Activated T-helper 1 cell treated with Interleukin-2 at 50 U/mL for 16 hours (primary cell): Measurements from ENCODE around the gene LPP.

Experiments used
- DNase-seq: peaks from one replicate; pipeline ENCODE4 v3.0.0-alpha.2; 2020; ENCODE audit warnings: low read depth

LPP gene

DNA sequence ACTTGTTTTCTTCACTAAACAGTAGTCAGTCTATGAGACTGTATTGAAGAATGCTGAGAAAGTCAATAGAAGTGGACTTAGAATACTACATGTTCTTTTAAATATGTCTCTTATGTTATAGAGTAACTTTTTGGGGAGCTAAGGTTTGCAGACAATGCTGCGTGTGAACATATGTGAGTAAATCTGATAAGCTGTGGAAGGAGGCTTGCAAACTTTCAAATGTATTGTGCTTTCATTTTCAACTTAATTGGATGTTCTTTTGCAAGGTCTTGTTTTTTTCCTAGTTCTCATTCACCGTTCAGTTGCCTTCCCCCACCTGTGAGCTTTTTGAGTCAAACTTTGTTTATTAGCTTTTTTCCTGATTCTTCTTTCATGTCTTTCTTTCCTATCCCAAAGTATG, 176.2 kb downstream of the LPP start:
- DNase-seq = no peak

DNA sequence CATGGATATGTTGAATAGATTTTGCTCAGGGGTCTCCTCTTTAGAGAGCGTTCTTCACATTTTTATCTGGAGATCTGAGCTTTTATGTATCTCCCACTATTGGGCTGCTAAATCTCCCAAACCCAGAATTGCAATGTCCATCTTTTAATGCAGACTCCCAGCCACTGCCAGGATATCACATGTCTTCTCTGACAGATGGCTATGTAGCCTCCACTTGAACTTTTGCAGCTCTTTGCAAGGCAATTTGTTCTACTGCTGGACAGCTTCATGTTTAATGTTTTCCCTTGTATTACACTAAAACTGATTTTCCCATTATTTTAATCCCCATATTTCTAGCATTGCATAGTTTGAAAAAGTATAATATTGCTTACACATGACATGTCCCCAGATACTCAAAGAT, 177.2 kb downstream of the LPP start:
- DNase-seq = no peak

DNA sequence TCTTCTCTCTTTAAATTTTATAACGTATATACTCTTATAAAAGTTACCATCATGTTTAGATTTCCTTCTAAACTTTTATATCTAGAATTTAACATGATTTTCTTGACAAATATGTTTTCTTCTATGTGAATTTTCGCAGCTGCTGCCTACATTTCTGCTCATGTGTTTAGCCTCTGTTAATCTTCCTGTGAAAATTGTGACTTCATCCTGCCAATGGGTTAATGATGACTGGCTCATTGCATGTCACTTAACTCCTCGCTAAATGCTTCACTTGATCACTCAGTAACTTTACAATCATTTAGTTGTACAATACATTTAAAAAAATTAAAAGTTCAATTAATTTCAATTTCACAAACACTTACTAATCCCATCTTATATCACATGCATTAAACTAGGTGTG, 178.1 kb downstream of the LPP start:
- no peak for DNase-seq

DNA sequence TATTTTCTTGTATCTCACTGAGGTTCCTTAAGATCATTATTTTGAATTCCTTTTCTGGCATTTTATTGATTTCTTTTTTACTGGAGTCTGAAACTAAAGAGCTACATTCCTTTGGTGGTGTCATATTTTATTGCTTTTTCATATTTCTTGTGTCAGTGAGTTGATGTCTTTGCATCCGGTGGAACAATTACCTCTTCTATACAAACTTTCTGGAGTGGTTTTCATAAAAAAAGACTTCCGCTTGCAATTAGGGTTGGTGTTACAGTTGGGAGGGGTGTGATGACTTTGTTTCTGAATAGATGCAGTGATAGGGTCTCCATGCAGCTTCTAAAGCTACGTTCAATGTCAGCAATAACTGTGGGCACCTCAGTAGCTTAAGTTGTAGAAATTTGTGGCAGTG, 181.7 kb downstream of the LPP start:
- DNase-seq = no peak

DNA sequence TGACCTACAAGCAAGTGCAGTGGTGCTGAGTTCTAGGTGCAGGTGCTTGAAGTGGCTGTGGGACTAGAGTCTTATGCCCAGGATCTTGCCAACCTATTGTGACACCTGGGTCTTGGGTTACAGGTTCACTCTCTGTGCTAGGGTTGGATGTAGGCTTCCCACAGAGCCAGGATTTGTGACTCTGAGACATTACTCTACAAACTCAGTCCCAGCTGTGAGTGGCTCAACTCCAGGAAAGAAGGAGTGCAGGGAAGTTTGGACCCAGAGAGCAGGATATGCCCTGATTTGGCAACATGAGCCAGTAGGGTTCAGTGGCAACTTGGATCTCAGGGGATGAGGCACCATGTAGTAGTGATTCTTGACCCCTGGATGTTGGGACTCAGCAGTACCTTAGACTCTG, 182.2 kb downstream of the LPP start:
- DNase-seq = no peak

DNA sequence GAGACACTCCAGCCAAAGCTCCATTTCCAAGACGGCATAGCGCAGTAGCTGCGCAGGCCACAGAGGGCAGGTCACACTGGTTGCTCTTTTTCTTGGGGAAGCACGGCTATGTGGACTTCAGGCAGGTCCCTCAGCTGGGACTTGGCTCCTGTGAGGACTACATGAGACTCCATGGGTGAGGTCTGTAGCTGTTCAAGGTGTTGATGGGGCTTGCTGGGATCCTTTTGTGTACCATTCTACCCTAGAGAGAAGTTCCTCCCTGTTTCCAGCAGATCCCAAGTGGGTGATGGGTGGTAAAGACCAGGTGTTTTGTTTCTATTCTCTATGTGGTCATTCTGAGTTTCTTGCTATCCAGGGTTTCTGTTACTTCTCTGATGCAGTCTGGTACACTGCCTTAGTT, 183.3 kb downstream of the LPP start:
- no peak for DNase-seq

DNA sequence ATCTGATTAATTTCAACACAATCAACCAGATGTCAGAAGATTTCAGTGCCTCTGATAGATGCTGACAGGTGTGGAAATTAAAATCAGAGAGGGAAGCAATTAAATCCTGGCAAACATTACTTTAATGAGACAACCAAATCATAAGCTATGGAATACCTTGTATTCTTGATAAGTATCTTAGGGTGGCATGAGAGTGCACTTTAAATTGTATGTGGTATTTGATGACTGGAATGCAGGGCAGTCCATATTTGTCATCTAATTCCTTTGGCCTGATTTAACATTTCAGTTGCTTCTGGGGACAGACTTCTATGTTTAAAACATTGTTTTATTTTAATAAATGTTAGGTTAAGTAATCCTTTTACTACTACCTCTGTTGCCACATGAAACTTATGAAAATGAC, 184.1 kb downstream of the LPP start:
- DNase-seq = no peak

DNA sequence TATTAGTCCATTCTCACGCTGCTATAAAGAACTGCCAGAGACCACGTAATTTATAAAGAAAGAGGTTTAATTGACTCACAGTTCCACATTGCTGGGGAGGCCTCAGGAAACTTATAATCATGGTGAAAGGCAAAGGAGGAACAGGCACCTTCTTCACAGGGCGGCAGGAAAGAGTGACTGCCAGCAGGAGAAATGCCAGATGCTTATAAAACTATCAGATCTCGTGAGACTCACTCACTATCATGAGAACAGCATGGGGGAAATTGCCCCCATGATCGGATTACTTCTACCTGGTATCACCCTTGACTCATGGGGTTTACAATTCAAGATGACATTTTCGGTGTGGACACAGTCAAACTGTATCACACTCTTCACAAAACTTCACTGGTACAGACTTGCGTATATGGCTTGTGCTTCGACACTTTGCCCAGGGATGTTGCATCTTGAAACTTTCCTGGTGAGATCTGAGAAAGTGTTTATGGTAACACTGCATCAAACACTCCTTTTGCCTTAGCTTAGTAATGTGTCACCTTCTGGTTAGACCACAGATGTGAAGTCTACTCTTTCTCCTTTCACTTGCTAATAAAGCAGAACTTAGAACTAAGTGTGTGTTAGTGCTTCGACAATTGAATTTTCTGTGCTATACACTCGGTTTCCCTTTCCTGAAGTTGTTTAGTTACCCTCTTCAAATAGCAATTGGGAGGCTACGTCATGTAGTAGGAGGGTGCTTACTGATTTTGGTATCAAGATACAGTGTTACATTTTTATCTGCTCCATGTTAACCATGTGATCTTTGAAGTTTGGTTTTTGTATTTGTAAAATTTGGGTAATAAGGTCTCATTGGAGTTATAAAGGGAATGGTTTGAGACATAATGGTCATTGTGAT, 185.7 kb downstream of the LPP start:
- DNase-seq = no peak

DNA sequence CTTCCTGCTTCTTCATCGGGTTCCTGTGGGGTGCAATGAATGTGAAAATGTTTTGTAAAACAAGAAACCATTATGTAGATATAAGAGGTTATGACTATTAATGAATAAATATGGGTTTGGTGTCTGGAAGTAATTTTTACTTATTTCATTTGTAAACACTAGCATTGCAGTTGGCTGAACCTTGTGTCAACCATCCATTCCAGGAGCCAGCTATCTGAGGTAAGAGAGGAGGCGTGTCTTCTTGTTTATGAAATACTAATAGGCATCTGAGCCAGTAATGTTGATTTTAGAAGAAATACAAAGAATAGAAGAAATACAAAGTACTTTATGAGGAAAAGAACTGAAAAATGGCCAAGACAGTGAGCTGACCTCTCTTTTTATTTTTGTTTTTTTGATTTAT, 187.5 kb downstream of the LPP start:
- no peak for DNase-seq

DNA sequence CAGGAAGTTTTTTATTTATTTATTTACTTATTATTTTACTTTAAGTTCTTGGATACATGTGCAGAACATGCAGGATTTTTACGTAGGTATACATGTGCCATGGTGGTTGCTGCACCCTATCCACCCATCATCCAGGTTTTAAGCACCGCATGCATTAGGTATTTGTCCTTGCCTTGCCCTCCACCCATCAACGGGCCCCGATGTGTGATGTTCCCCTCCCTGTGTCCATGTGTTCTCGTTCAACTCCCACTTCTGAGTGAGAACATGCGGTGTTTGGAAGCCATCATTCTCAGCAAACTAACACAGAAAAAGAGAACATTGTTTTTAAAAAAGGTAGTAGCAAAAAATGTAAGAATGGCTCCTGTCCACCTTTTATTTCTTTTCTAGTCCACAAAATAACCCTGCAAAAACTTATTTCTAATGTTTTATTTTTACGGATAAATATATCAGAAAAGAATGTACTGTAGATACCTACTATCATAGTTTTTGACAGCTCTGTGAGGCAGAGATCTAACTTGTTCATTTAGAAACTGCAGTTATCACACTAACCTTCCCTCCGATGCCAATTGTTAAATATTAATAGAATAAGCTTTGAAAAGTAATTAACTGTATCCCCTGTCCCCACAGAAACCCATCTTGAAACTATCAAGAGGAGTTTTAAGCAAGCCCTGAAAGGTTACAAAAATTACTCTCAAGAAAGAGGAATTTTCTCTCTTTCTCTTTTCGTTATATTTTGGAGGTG, 189.2 kb downstream of the LPP start:
- no peak for DNase-seq

DNA sequence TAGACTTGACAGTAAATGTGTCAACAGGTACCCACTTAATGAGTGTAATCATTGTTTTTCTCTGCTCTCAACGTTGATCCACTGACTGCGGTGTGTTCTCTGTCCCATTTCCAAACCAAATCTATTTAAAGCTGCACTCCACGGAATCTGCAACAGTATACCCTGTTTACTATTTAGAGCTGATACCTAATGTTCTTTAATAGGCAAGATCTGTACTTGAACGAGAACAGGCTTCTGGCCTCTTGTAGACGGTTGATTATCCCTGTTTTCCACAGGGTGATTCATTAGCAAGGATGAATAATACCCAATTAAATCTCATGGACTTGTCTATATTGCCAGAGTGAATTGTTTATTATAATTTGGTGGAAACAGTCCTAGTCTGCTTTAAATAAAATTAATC, 189.9 kb downstream of the LPP start:
- DNase-seq = no peak

DNA sequence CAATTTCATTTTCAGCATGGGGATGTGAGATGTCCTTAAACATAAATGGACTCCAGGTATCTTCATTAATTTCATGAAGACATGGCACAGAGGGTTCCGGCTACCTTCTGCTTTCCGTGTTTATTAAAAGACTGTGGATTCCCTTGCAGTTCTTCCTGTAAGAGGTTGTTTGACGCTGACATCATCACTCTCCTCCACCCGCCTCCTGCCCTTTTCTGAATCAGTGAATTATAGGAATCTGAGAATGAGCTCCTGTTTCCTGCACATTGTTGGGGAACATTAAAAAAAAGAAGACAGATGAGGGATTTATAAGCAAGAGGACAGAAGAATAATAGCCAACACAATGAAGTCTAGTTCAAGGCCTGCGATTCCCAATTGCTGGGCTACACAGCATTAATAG, 191.3 kb downstream of the LPP start:
- no peak for DNase-seq

DNA sequence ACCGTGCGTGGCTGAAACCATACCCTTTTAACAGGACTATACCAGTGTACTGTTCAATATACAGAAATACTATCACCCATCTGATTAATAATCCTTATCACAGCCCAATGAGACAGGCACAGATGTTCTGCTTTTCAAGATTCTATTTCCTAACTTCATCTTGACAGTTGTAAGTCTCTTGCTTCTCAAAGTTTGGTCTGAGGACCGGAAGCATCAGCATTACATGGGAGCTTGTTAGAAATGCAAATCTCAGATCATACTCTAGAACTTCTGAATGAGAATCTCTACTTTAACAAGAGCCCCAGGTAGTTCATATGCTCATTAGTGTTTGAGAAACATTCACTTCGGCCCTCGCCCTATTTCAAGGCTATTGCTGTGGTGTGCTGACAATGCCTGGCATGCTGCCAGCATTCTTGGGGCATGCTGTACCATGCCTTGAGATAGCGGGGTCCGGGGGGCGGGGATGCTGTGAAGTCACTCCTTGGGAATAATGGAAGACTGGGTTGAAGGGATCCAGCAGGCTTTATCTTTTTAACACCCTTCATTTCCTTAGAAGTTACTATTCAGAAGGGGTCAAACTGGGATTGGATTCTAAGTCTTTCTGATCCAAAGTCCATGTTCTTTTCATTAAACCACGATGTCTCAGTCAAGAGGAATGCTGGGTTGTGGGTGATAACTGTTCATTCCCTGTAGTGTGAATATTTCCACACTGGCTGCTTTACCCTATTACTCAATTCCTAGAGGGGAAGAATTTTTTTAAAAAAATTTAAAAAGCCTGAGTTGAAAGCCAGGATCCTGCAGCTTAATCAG, 194.7 kb downstream of the LPP start:
- no peak for DNase-seq

DNA sequence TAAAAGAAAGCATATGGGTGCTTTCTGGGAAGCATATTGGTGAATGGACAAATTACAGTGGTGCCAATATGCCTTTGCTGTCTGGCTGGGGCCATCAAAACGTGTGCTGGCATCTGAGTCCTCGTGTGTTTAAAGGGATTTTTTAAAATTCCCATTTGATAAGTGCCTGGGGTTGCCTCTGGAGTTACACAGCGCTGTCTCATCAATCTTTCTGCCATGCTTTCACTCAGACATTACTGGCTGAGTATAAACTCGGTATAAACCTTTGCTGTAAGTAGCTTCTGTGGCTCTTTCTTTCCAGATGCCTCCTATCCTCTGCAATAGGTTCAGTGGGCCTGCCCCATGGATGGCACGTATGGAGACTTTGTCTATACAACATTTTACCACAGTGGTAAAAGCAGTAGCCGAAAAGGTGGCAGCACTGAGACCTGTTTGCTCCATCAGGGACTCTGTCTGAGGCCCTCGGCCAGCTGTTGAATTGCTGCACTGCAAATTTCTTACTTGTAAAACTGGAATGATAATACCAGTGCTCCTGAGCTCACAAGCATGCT, 195.5 kb downstream of the LPP start:
- DNase-seq = no peak

DNA sequence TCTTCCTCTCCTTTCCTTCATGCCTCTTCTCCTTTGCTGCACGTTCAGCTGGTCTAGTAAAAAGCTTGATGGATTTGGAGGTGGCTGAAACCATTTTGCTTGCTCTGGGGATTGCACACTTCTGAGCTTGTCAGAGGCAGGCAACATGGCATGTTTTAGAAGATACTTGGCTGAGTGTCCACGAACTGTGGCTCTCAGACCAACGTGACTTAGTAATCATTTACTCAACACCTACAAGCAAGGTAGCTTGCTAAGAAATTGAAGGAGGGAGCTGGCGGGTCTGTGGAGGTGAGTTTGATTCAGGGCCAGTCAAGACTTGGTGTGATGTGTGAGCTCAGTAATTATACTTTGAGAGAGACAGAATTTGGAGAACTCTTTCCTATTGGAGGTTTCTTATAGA, 196.0 kb downstream of the LPP start:
- no peak for DNase-seq

DNA sequence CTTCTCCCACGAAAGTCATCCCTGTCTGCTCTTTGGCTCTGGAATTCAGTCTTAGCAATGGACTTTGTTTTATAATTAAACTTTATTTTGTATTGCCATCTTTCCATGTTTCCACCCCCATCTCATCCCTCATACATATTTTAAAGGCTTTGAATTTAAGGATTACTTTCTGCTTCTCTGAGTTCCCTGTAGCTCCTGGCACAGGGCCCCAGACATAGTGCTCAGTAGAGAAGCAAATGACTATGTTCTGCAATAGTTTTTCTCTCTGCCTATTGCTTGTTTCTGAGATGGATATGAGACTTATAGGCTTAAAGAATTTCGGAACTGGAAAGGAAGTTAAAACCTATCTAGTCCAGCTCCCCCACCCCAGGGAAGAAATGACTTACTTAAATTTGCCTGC, 197.0 kb downstream of the LPP start:
- no peak for DNase-seq

DNA sequence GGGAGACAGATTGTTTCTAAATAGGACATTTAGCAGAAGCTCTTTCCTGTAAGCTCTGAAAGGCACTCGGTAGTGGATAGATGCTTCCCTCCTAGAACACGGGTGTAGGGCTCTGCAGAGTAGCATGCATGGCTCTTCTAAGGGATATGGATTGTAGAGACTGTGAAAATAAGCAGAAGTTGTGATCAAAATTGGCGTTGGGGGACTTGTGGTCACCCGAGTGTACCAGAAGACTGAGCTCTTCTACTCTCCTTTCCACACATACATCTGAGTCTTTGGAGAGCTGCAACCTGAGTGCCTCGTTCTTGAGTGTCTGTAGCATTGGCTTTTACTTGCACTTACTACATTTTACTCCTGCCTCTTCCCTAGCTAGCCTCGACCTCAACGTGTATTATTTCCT, 197.7 kb downstream of the LPP start:
- DNase-seq = no peak

DNA sequence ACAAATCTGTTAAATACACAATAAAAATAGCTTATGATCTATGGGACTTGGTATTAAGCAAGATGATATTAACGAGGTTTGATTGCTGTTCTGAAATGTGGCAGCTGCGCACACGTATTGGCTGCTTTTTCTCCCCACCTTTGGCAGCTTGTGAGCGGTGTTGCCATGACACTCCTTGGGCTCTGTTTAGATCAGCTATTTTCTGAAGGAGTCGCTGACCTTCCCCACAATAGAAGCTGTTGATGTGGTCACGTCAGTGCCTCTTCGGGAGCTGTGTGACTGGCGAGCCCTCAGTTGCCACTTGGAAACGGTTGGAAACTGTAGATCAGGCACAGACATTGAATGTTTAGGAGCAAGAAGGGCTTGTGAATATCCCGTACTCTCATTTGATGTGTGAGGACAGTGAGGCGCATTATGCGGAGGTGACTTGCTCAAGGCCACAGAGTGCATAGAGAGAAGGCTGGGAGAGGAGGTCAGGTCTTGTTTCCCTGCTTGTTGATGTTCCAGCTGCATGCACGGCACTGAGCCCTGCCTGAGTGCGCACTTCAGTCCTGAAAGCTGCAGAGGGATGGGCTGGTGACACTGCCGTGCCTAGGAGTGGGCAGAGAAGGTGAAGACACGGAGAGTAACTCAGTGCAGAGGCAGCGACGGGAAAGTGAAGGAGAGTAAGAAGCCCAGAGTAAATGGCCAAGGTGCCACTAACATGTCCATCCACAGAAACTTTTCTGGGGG, 198.4 kb downstream of the LPP start:
- no peak for DNase-seq

DNA sequence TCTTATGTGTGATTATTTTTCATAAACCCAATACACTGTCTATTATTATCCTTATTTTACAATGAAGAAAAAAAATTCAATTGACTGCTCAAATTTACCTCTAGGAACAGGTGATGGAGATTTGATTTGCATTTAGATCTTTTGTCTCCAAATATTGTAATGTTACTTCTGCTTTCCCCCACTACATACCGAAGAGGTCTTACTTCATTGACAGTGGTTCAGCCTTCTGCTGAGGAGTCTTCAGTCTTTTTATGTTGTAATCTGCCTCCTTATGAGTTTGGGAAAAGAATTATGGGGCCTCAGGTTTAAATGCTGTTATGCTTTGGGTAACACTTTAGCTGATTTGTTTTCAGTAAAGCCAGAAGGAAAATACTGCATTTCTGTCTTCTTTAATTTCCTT, 199.5 kb downstream of the LPP start:
- no peak for DNase-seq

DNA sequence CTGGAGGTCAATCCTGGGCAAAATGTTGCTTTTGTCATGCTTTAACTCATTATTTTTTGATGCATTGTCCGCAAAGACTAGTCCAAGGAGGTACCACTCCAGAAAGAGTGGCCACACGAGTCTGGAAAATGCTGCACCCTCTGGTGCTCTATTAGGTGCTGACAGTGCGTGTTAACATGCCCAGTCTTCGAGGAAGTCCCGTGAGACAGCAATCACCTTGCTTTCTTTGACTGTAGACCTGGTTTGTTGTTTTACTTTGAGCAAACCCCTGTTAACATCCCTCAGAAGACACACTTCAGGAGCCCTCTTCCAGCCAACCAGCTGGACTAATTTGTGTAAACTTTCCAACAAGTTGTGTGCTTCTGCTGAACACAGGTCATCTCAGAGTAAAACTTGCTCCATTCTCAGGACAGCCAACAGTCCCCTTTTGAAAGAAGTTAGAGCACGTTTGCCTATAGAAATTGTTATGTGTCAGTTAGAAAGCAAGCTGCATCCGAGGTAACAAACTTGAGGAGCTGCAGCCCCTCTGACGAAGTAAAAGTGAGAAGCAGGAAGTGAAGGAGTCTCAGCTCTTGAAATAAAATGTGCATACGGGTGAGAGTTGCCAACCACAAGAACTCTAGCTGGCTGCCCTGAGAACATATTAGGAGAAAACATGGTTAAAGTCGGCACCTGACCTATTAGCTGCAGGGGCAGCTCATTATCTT, 205.0 kb downstream of the LPP start:
- no peak for DNase-seq

DNA sequence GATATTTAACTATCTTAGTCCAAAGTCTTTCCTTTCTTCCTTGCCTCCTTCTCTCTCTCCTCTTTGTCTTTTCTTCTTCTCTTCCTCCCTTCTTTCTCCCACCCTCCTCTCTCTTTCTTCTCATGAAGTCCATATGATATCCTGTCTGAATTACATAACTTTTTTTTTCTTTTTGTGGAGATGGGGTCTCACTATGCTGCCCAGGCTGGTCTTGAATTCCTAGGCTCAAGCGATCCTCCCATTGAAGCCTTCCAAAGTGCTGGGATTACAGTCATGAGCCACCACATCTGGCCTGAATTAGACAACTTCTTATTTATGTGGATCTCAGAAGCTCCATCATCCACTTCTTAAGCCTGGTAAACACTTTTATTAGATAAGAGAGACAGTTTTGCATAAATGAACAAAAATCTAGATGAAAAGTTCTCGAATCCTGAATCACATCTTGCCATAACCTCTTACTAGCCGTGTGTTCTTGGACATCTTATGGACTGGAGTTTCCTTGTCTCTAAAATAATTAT, 206.5 kb downstream of the LPP start:
- no peak for DNase-seq
